ENCODE measurements around the gene AHRR. TPM values are rescaled to one million over a fixed set of nuclear protein-coding genes. Genes with fewer than 3 reads are reported as not detected.
A peak's percentile ranks its signal among the peaks of the same experiment; 100 is the strongest.

AHRR gene
- polyA plus RNA-seq, 12 donors = 1.4 to 11.9 (median 2.0) TPM; not detected in 2

- peak; percentile 61 for DNase-seq
These were observed 24.1 kb downstream of the AHRR start for GRCh38 chr5:345404-346195.

- DNase-seq = no peak
These were observed 24.9 kb downstream of the AHRR start for GRCh38 chr5:346229-346935.

DNA sequence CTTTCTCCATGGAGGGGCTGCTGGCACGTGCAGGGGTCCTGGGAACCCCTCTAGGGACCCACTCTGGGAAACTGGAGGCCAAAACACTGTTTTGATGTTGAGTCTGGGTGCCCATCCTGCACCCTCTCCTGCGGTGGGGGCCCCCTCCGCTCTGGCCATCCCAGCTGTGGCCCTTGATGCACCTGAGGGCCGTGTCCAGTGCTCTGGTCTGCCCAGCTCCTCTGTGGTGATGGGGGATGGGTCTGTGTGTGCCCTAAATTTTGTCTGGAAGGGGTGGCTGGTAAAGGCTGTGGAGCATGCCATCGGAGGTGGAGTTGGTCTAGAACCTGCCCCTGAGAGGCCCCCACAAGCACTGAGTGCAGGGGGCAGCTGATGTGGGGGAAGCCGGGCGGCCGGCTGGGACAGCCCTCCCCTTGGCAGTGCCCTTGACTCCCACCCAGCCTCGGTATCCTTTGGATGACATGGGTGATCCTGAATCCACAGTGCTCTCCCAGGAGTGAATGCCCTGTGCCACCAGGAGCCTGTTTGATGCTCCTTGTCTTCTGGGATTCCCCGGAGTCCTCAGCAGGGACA is 26.3 kb downstream of the AHRR start:
- DNase-seq = no peak

- no peak for DNase-seq
These were observed 27.2 kb downstream of the AHRR start for GRCh38 chr5:348726-349125.

DNA sequence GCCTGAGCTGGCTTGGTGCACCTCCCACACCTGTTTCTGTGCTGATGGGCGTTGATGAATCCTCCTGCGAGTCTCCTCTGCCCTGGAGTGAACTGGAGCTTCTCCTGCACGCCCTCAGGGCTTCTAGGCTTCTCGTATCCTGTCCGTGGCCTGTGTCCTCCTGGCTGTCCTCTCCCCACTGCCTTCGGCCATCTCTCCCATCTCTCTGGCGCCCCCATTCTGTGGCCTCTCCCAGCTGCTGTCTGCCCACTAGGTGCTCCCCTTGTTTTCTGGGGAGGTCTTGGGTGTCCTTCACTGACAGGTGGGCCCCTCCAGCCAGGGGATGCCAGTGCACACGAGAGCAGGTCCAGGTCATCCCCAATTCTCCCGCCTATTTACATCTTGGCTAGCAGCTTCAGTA is 28.8 kb downstream of the AHRR start:
- DNase-seq = no peak

GRCh38 chr5:351084-351920 is 29.8 kb downstream of the AHRR start:
- no peak for DNase-seq

DNA sequence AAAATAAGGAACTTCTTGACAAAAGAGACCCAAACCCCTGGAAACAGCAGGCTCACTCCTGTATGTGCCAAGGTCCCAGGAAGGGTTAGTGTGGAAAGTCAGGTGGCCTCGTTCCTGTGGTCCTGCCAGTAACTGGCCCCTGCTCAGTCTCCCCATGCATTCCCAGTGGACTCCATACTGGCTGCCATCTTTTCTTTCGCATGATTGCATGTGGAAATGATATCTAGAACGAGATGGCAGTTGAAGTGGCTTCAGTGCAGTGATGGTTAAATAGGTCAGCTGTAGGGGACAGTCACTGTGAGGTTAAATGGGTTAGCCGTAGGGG is 30.4 kb downstream of the AHRR start:
- DNase-seq = no peak

GRCh38 chr5:352639-353611 is 31.4 kb downstream of the AHRR start:
- DNase-seq = no peak

DNA sequence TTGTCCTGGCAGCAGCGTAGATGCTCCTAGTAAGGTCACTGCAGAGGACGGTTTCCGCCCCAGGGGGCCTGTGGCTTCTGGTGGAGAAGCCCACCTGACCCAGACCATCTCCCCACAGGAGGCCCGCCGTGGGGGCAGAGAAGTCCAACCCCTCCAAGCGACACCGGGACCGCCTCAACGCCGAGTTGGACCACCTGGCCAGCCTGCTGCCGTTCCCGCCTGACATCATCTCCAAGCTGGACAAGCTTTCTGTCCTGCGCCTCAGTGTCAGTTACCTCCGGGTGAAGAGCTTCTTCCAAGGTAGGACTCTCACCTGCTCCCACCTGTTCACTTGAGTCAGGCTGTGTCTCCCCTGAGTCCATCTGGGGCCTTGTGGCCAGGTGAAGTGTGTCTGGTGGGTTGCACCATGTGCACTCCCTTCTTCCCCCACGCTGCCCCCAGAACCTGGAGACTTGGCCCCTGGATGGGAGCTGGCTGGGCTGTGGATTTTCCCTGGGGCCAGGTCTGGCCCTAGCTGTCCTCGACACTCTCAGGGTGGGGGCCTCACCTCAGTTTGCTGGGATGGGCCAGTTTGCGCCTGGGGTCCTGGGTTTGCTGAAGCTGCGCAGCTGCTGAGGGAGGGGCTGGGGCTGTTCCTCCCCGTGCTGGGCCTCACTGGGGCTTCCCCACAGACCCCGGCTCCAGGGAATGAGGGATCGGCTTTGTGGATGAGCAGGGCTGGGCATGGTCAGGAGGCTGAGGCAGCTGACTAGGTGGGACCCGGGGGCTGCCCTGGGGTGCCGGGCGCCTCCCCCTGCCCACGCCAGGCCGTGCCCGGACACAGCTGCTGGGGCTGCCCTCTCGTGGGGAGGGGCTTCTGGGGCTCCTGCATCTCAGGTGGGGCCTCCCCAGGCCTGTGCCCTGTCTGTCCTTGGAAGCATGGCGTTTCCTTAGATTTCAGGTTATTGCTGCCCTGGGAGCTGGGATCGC is 32.4 kb downstream of the AHRR start:
- DNase-seq = no peak

DNA sequence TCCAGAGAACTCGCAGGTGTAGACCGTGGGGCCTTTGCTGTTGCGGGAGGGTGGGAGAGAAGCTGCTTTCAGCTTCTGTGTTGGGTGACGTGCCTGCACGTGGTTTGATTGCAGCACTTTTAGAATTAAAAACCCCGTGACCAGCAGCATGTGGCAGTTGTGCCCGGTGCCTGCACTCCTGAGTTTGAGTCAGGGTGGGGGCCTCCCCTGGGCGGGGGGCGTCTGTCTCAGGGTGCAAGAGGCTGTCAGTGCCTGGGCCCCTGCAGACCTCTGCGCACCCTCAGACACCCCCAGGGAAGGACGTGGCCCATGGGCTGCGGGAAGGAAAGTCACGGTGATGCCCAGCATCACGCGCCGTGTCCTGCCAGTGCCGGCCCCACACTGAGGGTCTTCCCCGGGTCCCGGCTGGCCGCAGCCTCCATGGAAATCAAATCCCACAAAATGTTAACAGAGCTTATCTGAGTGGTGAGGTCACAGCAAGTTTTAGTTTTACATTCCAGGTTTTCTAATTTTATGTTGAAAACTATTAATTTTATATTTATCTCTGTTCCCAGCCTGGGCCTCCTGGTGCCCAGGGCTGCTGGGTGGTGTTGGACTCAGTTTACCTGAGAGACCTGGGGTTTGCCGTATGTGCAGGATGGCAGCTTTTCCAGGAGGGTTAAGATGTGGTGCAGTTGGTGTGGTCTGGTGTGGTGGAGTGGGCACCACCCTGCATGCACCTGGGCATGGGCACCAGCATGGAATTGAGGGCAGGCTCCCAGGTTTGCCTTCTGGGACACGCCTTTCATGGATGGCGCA is 33.3 kb downstream of the AHRR start:
- no peak for DNase-seq

- DNase-seq = no peak
These were observed 33.9 kb downstream of the AHRR start for GRCh38 chr5:355379-355935.

GRCh38 chr5:355958-356357 is 34.4 kb downstream of the AHRR start:
- DNase-seq = no peak

GRCh38 chr5:359301-359897 is 37.9 kb downstream of the AHRR start:
- no peak for DNase-seq

- DNase-seq = no peak
These were observed 38.9 kb downstream of the AHRR start for GRCh38 chr5:360257-361027.

DNA sequence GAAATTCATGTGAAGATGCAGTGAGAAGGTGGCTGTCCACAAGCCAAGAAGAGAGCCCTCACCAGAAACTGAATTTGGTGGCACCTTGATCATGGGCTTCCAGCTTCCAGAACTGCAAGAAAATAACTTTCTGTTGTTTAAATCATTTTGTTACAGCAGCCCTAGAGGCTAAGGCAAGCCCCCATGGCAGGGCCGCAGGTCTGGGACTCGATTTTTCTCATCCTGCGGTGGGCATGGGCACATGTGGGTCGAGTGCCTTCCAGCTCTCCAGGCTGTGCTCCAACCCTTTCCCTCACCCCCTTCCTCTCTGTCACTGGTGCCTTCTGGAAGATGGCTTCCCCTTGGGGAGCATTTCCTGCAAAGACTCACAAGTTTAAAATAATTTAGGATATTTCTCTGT is 40.7 kb downstream of the AHRR start:
- no peak for DNase-seq

DNA sequence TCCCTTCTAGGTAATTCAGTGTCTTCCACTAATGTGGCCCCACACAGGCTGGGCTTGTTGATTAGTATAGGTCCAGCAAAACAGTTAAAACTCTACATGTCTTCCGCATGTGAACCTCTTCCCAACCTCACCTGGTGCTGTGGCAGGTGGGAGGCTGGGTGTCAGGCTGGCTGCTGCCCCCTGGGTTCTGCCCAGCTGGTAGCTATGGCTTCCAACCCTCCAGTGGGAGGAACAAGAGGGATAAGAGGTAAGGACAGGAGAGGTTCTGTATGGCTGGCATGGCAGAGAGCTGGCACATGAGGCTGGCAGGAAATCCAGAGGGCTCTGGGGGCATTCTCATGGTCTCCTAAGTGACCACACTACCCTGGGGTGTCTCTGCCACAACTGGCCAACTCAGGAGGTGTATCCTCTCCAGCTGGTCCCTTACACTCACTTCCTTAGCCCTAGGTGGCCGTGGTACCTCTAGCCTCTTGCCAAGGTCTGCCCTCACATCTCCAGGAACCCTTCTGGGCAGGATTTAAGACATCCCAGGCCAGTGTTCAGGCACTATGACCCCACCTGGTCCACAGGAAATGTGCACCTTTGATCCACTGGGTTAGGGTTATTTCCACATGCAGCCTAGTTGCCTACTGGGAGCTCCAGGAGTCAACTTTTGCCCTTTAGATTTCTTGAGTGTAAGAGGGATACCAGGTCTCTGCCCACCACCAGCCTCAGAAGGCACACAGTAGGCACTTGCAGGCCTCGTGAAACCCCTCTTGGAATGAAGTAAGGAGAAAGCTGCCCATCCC is 41.7 kb downstream of the AHRR start:
- no peak for DNase-seq

DNA sequence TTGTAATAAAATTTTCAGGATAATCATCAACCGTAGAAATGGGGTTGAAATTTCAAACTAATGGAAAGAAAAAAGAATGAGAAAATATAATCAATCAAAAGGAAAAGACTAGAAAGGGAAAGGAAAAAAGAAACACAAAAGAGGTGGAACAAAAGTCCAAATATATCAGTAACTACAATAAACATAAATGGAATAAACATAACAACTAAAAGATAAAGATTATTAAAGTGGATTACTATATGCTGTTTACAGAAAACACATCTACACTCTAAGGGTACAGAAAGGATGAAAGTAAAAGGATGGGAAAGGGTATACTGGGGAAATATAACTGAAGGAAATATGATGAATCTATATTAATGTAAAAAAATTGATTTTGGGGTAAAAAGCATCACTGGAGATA is 43.0 kb downstream of the AHRR start:
- DNase-seq = no peak

All from muscle of arm (tissue), 12 donors.